T-cell (primary cell): ENCODE measurements around the gene RTN4RL2. TPM values are rescaled to one million over a fixed set of nuclear protein-coding genes. Genes with fewer than 3 reads are reported as not detected.

Experiments used
- ATAC-seq, 4 experiments: fragments of 200-7000 bp in 3 of 4; fragments of 150-1000 bp in 1 of 4; cut with Tn5 transposase; replicated peaks in 1 of 4; 1 replicate in 3 of 4; 2 replicates in 1 of 4; pipeline ENCODE4 v1.10.0; 2021; ENCODE audit warnings: moderate library complexity in 3 of 4, mild to moderate bottlenecking in 2 of 4, moderate number of reproducible peaks in 1 of 4
- CTCF ChIA-PET, 2 donors: fragments of 300-600 bp; sonication (Branson Sonifier 250); formaldehyde crosslinking; loops; one replicate each; lab custom pipeline; 2022; ENCODE audit warnings: antibody characterized with exemption in 2 of 2; lab: Charles Lee
- POLR2A ChIA-PET, 2 donors: fragments of 300-600 bp; sonication (Branson Sonifier 250); formaldehyde crosslinking; loops; one replicate each; lab custom pipeline; 2022; ENCODE audit warnings: antibody characterized with exemption in 2 of 2; lab: Charles Lee
- DNase-seq, 35 experiments: peaks; one replicate each; pipeline versions ENCODE4 v3.0.0 to v3.0.0-alpha.2; 2013 to 2023
- H3K27ac ChIP-seq: one replicate; pipeline ENCODE4 v1.5.1; 2013; ENCODE audit warnings: low read length
- H3K27me3 ChIP-seq, 2 experiments: replicated peaks in 1 of 2; 1 replicate in 1 of 2; 2 replicates in 1 of 2; pipeline versions ENCODE4 v1.6.1 to v1.7.0; 2013; ENCODE audit warnings: low read length in 1 of 2, mixed read lengths in 1 of 2; ENCODE audit not compliant: control insufficient read depth in 2 of 2, insufficient read depth in 2 of 2; ENCODE audit errors: extremely low read depth in 1 of 2
- H3K36me3 ChIP-seq, 2 donors: 1 replicate in 1 of 2; 2 replicates in 1 of 2; pipeline versions ENCODE4 v1.6.1 to v1.7.0; 2013; ENCODE audit warnings: low read length in 1 of 2; ENCODE audit not compliant: control insufficient read depth in 2 of 2, insufficient read depth in 1 of 2; ENCODE audit errors: extremely low read depth in 1 of 2
- H3K4me1 ChIP-seq, 2 experiments: 1 replicate in 1 of 2; 2 replicates in 1 of 2; pipeline versions ENCODE4 v1.6.1 to v1.7.0; 2013; ENCODE audit warnings: low read length in 2 of 2, mixed read lengths in 1 of 2; ENCODE audit not compliant: insufficient read depth in 2 of 2, control insufficient read depth in 1 of 2; ENCODE audit errors: extremely low read depth in 1 of 2
- H3K4me3 ChIP-seq, 2 donors: 1 replicate in 1 of 2; 2 replicates in 1 of 2; pipeline versions ENCODE4 v1.5.1 to v1.7.0; 2013; ENCODE audit warnings: mild to moderate bottlenecking in 2 of 2, low read length in 1 of 2, moderate library complexity in 1 of 2; ENCODE audit not compliant: control insufficient read depth in 1 of 2; ENCODE audit errors: extremely low read depth in 1 of 2
- H3K9me3 ChIP-seq: 2 replicates; pipeline ENCODE4 v1.7.0; 2013
- H3K27ac Mint-ChIP-seq, 2 donors: one replicate each; pipeline ENCODE4 v1.8.0; 2020 to 2021; ENCODE audit warnings: mild to moderate bottlenecking in 2 of 2, mixed read lengths in 2 of 2
- H3K27me3 Mint-ChIP-seq, 2 donors: one replicate each; pipeline ENCODE4 v1.8.0; 2021 to 2022; ENCODE audit warnings: mixed read lengths in 2 of 2
- H3K36me3 Mint-ChIP-seq: one replicate; pipeline ENCODE4 v1.8.0; 2021; ENCODE audit warnings: mixed read lengths
- H3K4me1 Mint-ChIP-seq, 3 donors: one replicate each; pipeline ENCODE4 v1.8.0; 2020 to 2022; ENCODE audit warnings: mixed read lengths in 3 of 3, mild to moderate bottlenecking in 1 of 3
- H3K4me3 Mint-ChIP-seq, 3 donors: one replicate each; pipeline ENCODE4 v1.8.0; 2020 to 2022; ENCODE audit warnings: mild to moderate bottlenecking in 3 of 3, mixed read lengths in 3 of 3, moderate library complexity in 3 of 3
- H3K9me3 Mint-ChIP-seq, 3 donors: one replicate each; pipeline ENCODE4 v1.8.0; 2020 to 2022; ENCODE audit warnings: mixed read lengths in 3 of 3
- WGBS: methylation state at CpG from one replicate; pipeline ENCODE4 v1.1.5; 2013; ENCODE audit warnings: missing lambda C conversion rate; ENCODE audit not compliant: insufficient coverage; 5-methylcytosine and 5-hydroxymethylcytosine counted together
- total RNA-seq, 35 experiments: library from RNA in 6 of 35; stranded (reverse) in 6 of 35; fragments of 120-200 nt in 1 of 35; gene quantifications; one replicate each; pipeline versions ENCODE4 v1.2.1 to v1.2.4 and lab custom pipeline; 2013 to 2026

Gene RTN4RL2
- total RNA-seq, 5 donors from 2014 or later (not counting 1 experiment from before 2014, with no cell fraction given) = 0.15 to 1.1 (median 0.29) TPM

- ChIA-PET POLR2A (no interaction called here), CTCF (interaction anchor here (0.5 to 4.2 kb wide), 9 partner anchors 8 to 128 kb away, joined by 4 to 23 read pairs (median 4); partner anchors contain the start of gene RTN4RL2 (in 1 of the 2))
- peaks cover 3 to 25% of the 10 kb centered on the region in 2 experiments for H3K4me1 ChIP-seq
- no peaks in the 10 kb centered on the region for H3K9me3 ChIP-seq
- DNase-seq (no peak), ATAC-seq (peak in 2 of 4 experiments; percentile 2 to 3)
- Mint-ChIP-seq H3K4me3 (peak overlapping the region; percentile 96 to 98 (median 98)), H3K4me1 (peaks cover 28 to 32% (median 31%) of the 10 kb centered on the region in 3 donors), H3K27me3 (no peaks in the 10 kb centered on the region), H3K36me3 (no peaks in the 10 kb centered on the region), H3K9me3 (no peaks in the 10 kb centered on the region), H3K27ac (peak overlapping the region; percentile 32 to 73)
- WGBS = no CpG with 5 or more reads among the region's 5 CpGs
- peak overlapping the region; percentile 85 to 94 for H3K4me3 ChIP-seq
- no peaks in the 10 kb centered on the region for H3K27me3 ChIP-seq
- H3K36me3 ChIP-seq = no peaks in the 10 kb centered on the region
- H3K27ac ChIP-seq = no peak overlapping the region
Measured at GRCh38 chr11:57516061-57516443, 55.7 kb downstream of the RTN4RL2 start.

GRCh38 chr11:57521116-57521515 is 60.8 kb downstream of the RTN4RL2 start:
- H3K27me3 Mint-ChIP-seq = no peaks in the 10 kb centered on the region
- Histone ChIP-seq H3K27me3 (no peaks in the 10 kb centered on the region), H3K27ac (no peak overlapping the region), H3K36me3 (no peaks in the 10 kb centered on the region), H3K9me3 (no peaks in the 10 kb centered on the region), H3K4me1 (peaks cover under 1% of the 10 kb centered on the region in 2 experiments), H3K4me3 (no peak overlapping the region)
- no peak for ATAC-seq
- no peak overlapping the region for H3K4me3 Mint-ChIP-seq
- no CpG with 5 or more reads among the region's 2 CpGs for WGBS
- H3K9me3 Mint-ChIP-seq = no peaks in the 10 kb centered on the region
- CTCF ChIA-PET = interaction anchor here (0.8 to 3.3 kb wide), 3 partner anchors 9 to 28 kb away, joined by 3 to 8 read pairs (median 7); partner anchors contain the start of gene TIMM10 (in 1 of the 2)
- no peak overlapping the region for H3K27ac Mint-ChIP-seq
- no peaks in the 10 kb centered on the region for H3K36me3 Mint-ChIP-seq
- DNase-seq = no peak
- POLR2A ChIA-PET = no interaction called here
- peaks cover 2% of the 10 kb centered on the region in 3 donors for H3K4me1 Mint-ChIP-seq

DNA sequence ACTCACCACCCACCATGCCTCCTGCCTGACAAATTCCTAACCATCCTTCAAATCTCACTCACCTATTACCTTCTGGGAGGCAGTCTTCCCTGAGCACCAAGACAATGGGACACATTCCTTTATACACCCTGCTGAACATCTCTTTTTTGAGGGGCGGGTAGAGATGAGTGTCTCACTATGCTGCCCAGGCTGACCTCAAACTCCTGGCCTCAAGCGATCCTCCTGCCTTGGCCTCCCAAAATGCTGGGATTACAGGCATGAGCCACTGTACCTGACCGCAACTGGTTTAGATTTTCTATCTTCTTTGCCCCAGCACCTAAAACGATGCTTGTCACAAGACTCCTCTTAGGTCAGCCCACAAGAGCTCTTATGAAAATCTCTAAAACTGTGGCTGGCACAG is 63.1 kb downstream of the RTN4RL2 start:
- H3K36me3 Mint-ChIP-seq = peaks cover 1% of the 10 kb centered on the region
- H3K4me1 Mint-ChIP-seq = peaks cover 9 to 14% (median 11%) of the 10 kb centered on the region in 3 donors
- Histone ChIP-seq H3K27me3 (no peaks in the 10 kb centered on the region), H3K27ac (no peak overlapping the region), H3K9me3 (no peaks in the 10 kb centered on the region), H3K4me3 (no peak overlapping the region), H3K4me1 (peaks cover 0 to 3% of the 10 kb centered on the region in 2 experiments), H3K36me3 (peaks cover 0 to 4% of the 10 kb centered on the region in 2 donors)
- no peaks in the 10 kb centered on the region for H3K27me3 Mint-ChIP-seq
- ATAC-seq = no peak
- ChIA-PET POLR2A (no interaction called here), CTCF (interaction anchor here (0.7 to 7.9 kb wide), 4 partner anchors 30 to 994 kb away, joined by 5 to 126 read pairs (median 68); no protein-coding TSS in a partner anchor)
- H3K27ac Mint-ChIP-seq = no peak overlapping the region
- no peak for DNase-seq
- 94% methylated on average over 4 of the region's 4 CpGs for whole genome bisulfite sequencing
- no peaks in the 10 kb centered on the region for H3K9me3 Mint-ChIP-seq
- H3K4me3 Mint-ChIP-seq = no peak overlapping the region

Other genes starting within 250 kb of the RTN4RL2 start
- gene APLNR, start 223.3 kb upstream of the RTN4RL2 start, total RNA-seq = not detected
- 10 to 100 TPM; 13.9 to 22.9 (median 18.9) TPM for gene TNKS1BP1, start 135.6 kb upstream of the RTN4RL2 start, total RNA-seq
- gene SSRP1, start 124.6 kb upstream of the RTN4RL2 start, total RNA-seq = 10 to 100 TPM; 50.2 to 78.1 (median 75.7) TPM
- gene P2RX3, start 122.2 kb upstream of the RTN4RL2 start, total RNA-seq = not detected
- not detected for gene PRG3, start 79.4 kb upstream of the RTN4RL2 start, total RNA-seq
- under 1 TPM in 4 of 5 donors, not detected in 1; 0.33 to 0.72 (median 0.39) TPM for gene PRG2, start 69.9 kb upstream of the RTN4RL2 start, total RNA-seq
- gene SLC43A3, start 33.4 kb upstream of the RTN4RL2 start, total RNA-seq = 10 to 100 TPM in 4 of 5 donors, 1 to 10 TPM in 1; 9.9 to 18.1 (median 13.6) TPM
- gene SLC43A1, start 55.2 kb downstream of the RTN4RL2 start, total RNA-seq = 10 to 100 TPM in 4 of 5 donors, 1 to 10 TPM in 1; 8.8 to 31.6 (median 25.1) TPM
- 10 to 100 TPM; 20.7 to 33.2 (median 26.2) TPM for gene TIMM10, start 70.2 kb downstream of the RTN4RL2 start, total RNA-seq
- gene SMTNL1, start 77.1 kb downstream of the RTN4RL2 start, total RNA-seq = not detected
- gene UBE2L6, start 107.1 kb downstream of the RTN4RL2 start, total RNA-seq = 10 to 100 TPM; 61.7 to 97.2 (median 80.3) TPM
- gene SERPING1, start 137.2 kb downstream of the RTN4RL2 start, total RNA-seq = 1 to 10 TPM in 3 of 5 donors, not detected in 2; 1.5 to 2.8 (median 1.9) TPM
- gene YPEL4, start 189.4 kb downstream of the RTN4RL2 start, total RNA-seq = 10 to 100 TPM in 3 of 5 donors, 1 to 10 TPM in 2; 1.8 to 13.5 (median 11.1) TPM
- 10 to 100 TPM; 14.3 to 16.0 (median 14.5) TPM for gene CLP1, start 197.2 kb downstream of the RTN4RL2 start, total RNA-seq
- 10 to 100 TPM; 57.3 to 67.2 (median 60.7) TPM for gene ZDHHC5, start 207.6 kb downstream of the RTN4RL2 start, total RNA-seq